Measurements from ENCODE around the gene ST8SIA4. TPM values are rescaled to one million over a fixed set of nuclear protein-coding genes. Genes with fewer than 3 reads are reported as not detected.

Gene ST8SIA4
- total RNA-seq (11.6 TPM), polyA plus RNA-seq (ENCODE audit: insufficient read depth, low read depth, low replicate concordance) (0.69 TPM)
- long read RNA-seq, donor 1, full-length matches to known transcripts: 1 of 1 reads
- long read RNA-seq, donor 1, partial matches to known transcripts: 0 of 1 reads
- long read RNA-seq, donor 1, other reads (novel, unspliced or antisense): 0 of 1 reads
- long read RNA-seq, donor 2, full-length matches to known transcripts: 2 of 2 reads
- long read RNA-seq, donor 2, partial matches to known transcripts: 0 of 2 reads
- long read RNA-seq, donor 2, other reads (novel, unspliced or antisense): 0 of 2 reads
- long read RNA-seq, donor 3, full-length matches to known transcripts: 1 of 1 reads
- long read RNA-seq, donor 3, partial matches to known transcripts: 0 of 1 reads
- long read RNA-seq, donor 3, other reads (novel, unspliced or antisense): 0 of 1 reads
- long read RNA-seq, donor 4, full-length matches to known transcripts: 2 of 2 reads
- long read RNA-seq, donor 4, partial matches to known transcripts: 0 of 2 reads
- long read RNA-seq, donor 4, other reads (novel, unspliced or antisense): 0 of 2 reads
- long read RNA-seq, donor 5: 0 reads
- long read RNA-seq, donor 6, full-length matches to known transcripts: 2 of 2 reads
- long read RNA-seq, donor 6, partial matches to known transcripts: 0 of 2 reads
- long read RNA-seq, donor 6, other reads (novel, unspliced or antisense): 0 of 2 reads
- long read RNA-seq, donor 7, full-length matches to known transcripts: 4 of 5 reads
- long read RNA-seq, donor 7, partial matches to known transcripts: 1 of 5 reads
- long read RNA-seq, donor 7, other reads (novel, unspliced or antisense): 0 of 5 reads
- long read RNA-seq, donor 8, full-length matches to known transcripts: 4 of 4 reads
- long read RNA-seq, donor 8, partial matches to known transcripts: 0 of 4 reads
- long read RNA-seq, donor 8, other reads (novel, unspliced or antisense): 0 of 4 reads
- long read RNA-seq, donor 9, full-length matches to known transcripts: 2 of 2 reads
- long read RNA-seq, donor 9, partial matches to known transcripts: 0 of 2 reads
- long read RNA-seq, donor 9, other reads (novel, unspliced or antisense): 0 of 2 reads
- long read RNA-seq, donor 10, full-length matches to known transcripts: 2 of 2 reads
- long read RNA-seq, donor 10, partial matches to known transcripts: 0 of 2 reads
- long read RNA-seq, donor 10, other reads (novel, unspliced or antisense): 0 of 2 reads

GRCh38 chr5:100903039-100903887 is at the start of gene ST8SIA4:
ST8SIA4 (minus strand) TSS chr5:100903282; CDS start chr5:100902955, 327 bp downstream.
- DNase-seq (peak; percentile 92 to 95 (median 93)), FAIRE-seq (no peak)
- Histone ChIP-seq H3K4me3 (ENCODE audit: low read length in 3 of 3) (peak within 1 kb of the TSS; percentile 52 to 96 (median 74)), H3K27ac (ENCODE audit: low read depth in 2 of 2, low read length in 2 of 2) (peak within 1 kb of the TSS in 1 of 2 donors; percentile 28), H3K36me3 (ENCODE audit: control insufficient read depth in 2 of 3, insufficient read depth in 3 of 3, low read length in 3 of 3) (no peaks in the 10 kb centered on the region), H3K9me3 (ENCODE audit: control insufficient read depth in 2 of 3, insufficient read depth in 1 of 3, low read length in 3 of 3) (no peaks in the 10 kb centered on the region), H3K9ac (ENCODE audit: low read length in 3 of 3) (peak within 1 kb of the TSS in 1 of 3 donors; percentile 91), H3K4me1 (ENCODE audit: control insufficient read depth in 2 of 3, insufficient read depth in 2 of 3, low read depth in 1 of 3, low read length in 3 of 3) (peaks cover 0 to 5% (median 0%) of the 10 kb centered on the region in 3 donors), H3K27me3 (ENCODE audit: control insufficient read depth, insufficient read depth, low read length) (no peaks in the 10 kb centered on the region)
- no peak for TF ChIP-seq CTCF (IDR thresholded peaks at IDR 0.05; ENCODE audit: borderline replicate concordance, extremely low read depth, insufficient read depth)
- intact Hi-C loops (cut with DNase I): no loop called here

GRCh38 chr5:100950985-100951384 is 47.9 kb upstream of the ST8SIA4 start:
- TF ChIP-seq CTCF (IDR thresholded peaks at IDR 0.05; ENCODE audit: borderline replicate concordance, extremely low read depth, insufficient read depth): no peak
- H3K9me3 ChIP-seq (ENCODE audit: control insufficient read depth in 2 of 3, insufficient read depth in 1 of 3, low read length in 3 of 3): no peaks in the 10 kb centered on the region
- FAIRE-seq (no peak), DNase-seq (peak in 1 of 5 donors; percentile 4)
- intact Hi-C loops (cut with DNase I): no loop called here
- no peak overlapping the region for H3K27ac ChIP-seq (ENCODE audit: low read depth in 2 of 2, low read length in 2 of 2)
- H3K9ac ChIP-seq (ENCODE audit: low read length in 3 of 3): no peak overlapping the region
- H3K4me3 ChIP-seq (ENCODE audit: low read length in 3 of 3): no peak overlapping the region
- no peaks in the 10 kb centered on the region for H3K27me3 ChIP-seq (ENCODE audit: control insufficient read depth, insufficient read depth, low read length)
- no peaks in the 10 kb centered on the region for H3K4me1 ChIP-seq (ENCODE audit: control insufficient read depth in 2 of 3, insufficient read depth in 2 of 3, low read depth in 1 of 3, low read length in 3 of 3)
- H3K36me3 ChIP-seq (ENCODE audit: control insufficient read depth in 2 of 3, insufficient read depth in 3 of 3, low read length in 3 of 3): no peaks in the 10 kb centered on the region

GRCh38 chr5:100913298-100913697 is 10.2 kb upstream of the ST8SIA4 start:
- no peak for FAIRE-seq
- TF ChIP-seq CTCF (IDR thresholded peaks at IDR 0.05; ENCODE audit: borderline replicate concordance, extremely low read depth, insufficient read depth): no peak
- no peak overlapping the region for H3K9ac ChIP-seq (ENCODE audit: low read length in 3 of 3)
- no peak for DNase-seq
- H3K27me3 ChIP-seq (ENCODE audit: control insufficient read depth, insufficient read depth, low read length): no peaks in the 10 kb centered on the region
- intact Hi-C loops (cut with DNase I): no loop called here
- H3K27ac ChIP-seq (ENCODE audit: low read depth in 2 of 2, low read length in 2 of 2): no peak overlapping the region
- H3K4me1 ChIP-seq (ENCODE audit: control insufficient read depth in 2 of 3, insufficient read depth in 2 of 3, low read depth in 1 of 3, low read length in 3 of 3): no peaks in the 10 kb centered on the region
- no peak overlapping the region for H3K4me3 ChIP-seq (ENCODE audit: low read length in 3 of 3)
- no peaks in the 10 kb centered on the region for H3K36me3 ChIP-seq (ENCODE audit: control insufficient read depth in 2 of 3, insufficient read depth in 3 of 3, low read length in 3 of 3)
- H3K9me3 ChIP-seq (ENCODE audit: control insufficient read depth in 2 of 3, insufficient read depth in 1 of 3, low read length in 3 of 3): no peaks in the 10 kb centered on the region
